GM10248 (cell line): ENCODE data around the gene CHD8.
A peak's percentile ranks its signal among the peaks of the same experiment; 100 is the strongest.

Source experiments
- CTCF ChIA-PET: fragments of 300-600 bp; sonication (Branson Sonifier 250); formaldehyde crosslinking; extraction: SDS; loops from one replicate; lab custom pipeline; 2021; ENCODE audit warnings: antibody characterized with exemption; lab: Yijun Ruan, JAX
- POLR2A ChIA-PET: fragments of 350-650 bp; sonication (Branson Sonifier 250); formaldehyde crosslinking; extraction: SDS; loops from one replicate; lab custom pipeline; 2020; ENCODE audit warnings: antibody characterized with exemption; lab: Yijun Ruan, JAX
- DNase-seq: peaks from one replicate; pipeline ENCODE4 v3.0.0; 2012; ENCODE audit errors: extremely low spot score
- TF ChIP-seq, protein P1 (sequence below): IDR thresholded peaks from 2 replicates; pipeline ENCODE4 v1.5.1; 2012; ENCODE audit warnings: mild to moderate bottlenecking, low read depth; ENCODE audit errors: extremely low read depth, missing control alignments, control extremely low read depth

Gene CHD8

GRCh38 chr14:21455912-21456667 lies at the start of gene CHD8:
Gene CHD8 (minus strand): TSS chr14:21456123. CDS start chr14:21431643, 24,480 bp downstream.
- ChIA-PET CTCF (interaction anchor here (0.7 to 3.7 kb wide), 23 partner anchors 10 to 241 kb away, joined by 3 to 40 read pairs (median 4); partner anchors contain the start of genes METTL3, RAB2B and TOX4), POLR2A (interaction anchor here (0.6 to 1.8 kb wide), 6 partner anchors 11 to 149 kb away, joined by 3 to 22 read pairs (median 3); partner anchors contain the start of gene METTL3)
- TF ChIP-seq, protein P1, sequence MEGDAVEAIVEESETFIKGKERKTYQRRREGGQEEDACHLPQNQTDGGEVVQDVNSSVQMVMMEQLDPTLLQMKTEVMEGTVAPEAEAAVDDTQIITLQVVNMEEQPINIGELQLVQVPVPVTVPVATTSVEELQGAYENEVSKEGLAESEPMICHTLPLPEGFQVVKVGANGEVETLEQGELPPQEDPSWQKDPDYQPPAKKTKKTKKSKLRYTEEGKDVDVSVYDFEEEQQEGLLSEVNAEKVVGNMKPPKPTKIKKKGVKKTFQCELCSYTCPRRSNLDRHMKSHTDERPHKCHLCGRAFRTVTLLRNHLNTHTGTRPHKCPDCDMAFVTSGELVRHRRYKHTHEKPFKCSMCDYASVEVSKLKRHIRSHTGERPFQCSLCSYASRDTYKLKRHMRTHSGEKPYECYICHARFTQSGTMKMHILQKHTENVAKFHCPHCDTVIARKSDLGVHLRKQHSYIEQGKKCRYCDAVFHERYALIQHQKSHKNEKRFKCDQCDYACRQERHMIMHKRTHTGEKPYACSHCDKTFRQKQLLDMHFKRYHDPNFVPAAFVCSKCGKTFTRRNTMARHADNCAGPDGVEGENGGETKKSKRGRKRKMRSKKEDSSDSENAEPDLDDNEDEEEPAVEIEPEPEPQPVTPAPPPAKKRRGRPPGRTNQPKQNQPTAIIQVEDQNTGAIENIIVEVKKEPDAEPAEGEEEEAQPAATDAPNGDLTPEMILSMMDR = peak; percentile 73

DNA sequence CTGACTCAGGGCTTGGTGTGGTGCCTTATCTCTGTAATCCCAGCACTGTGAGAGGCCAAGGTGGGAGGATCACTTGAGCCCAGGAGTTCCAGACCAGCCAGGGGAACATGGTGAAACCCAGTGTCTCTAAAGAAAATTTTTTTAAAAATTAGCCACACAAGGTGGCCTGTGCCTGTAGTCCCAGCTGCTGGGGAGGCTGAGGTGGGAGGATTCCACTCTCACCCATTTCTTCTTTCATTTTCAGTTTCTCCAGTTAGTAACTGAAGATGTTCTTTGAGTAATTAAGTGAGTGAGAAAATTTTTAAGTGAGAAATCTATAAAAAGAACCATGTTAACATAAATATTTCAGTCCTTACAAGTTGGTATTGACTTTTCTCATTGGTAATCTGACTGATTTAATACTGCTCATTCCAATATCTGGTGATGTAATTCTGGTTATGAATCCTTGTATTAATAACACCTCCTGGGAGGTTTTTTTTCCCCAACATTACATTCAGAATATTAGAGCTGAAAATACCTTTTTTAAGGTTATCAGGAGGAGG lies 49.2 kb upstream of the CHD8 start:
- TF ChIP-seq, protein P1 = no peak
- CTCF ChIA-PET = interaction anchor here (0.9 to 1.3 kb wide), 2 partner anchors 13 to 27 kb away, joined by 3 read pairs; no protein-coding TSS in a partner anchor
- POLR2A ChIA-PET = no interaction called here
- peak; percentile 43 for DNase-seq

More at GRCh38 chr14:21455912-21456667, at the start of gene CHD8:
- DNase-seq = peak; percentile 98

DNA sequence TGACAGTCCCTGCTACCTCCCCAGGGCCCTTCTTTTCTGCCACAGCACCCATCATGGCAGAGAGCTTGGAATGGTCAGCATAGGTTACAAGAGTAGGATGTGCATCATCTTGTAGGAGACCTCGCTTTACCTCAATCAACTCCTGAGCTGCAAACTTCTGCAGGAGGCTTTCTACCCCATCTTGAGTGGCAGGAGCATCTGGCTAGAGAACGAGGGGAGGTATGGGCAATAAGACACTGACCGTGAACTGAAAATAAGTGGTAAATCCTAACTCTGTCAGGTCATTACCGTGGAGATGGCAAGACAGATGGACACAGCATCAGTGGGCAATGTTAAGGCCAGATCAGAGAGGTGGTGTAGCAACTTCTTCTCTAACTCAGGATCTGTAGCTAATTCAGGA lies 47.5 kb upstream of the CHD8 start:
- TF ChIP-seq, protein P1 = no peak
- ChIA-PET CTCF (no interaction called here), POLR2A (no interaction called here)
- no peak for DNase-seq

DNA sequence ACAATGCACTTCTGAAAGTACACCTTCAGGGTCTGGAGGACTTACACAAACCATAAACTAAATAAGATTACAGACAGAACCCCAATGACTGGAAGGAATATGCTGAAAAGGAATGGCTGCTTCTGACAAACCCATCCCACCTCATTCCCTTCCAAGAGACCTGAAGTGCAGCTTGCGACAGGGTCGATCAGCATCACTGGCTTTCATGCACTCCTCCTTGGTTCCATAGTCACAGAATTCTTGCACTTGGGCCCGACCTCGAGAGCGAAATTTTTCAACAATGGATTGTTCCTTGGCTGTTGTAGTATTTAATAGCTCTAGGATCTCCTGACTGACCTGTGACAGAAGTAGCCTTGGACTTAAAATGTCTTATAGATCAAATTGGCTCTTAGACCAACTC lies 45.6 kb upstream of the CHD8 start:
- ChIA-PET CTCF (interaction anchor here (1.0 to 6.2 kb wide), 4 partner anchors 13 to 56 kb away, joined by 4 to 80 read pairs (median 8); partner anchors contain the start of gene TOX4), POLR2A (interaction anchor here (1.4 kb wide), 1 partner anchor 9 kb away, joined by 5 read pairs; the partner anchor contains the start of gene METTL3)
- TF ChIP-seq, protein P1 = no peak
- no peak for DNase-seq

DNA sequence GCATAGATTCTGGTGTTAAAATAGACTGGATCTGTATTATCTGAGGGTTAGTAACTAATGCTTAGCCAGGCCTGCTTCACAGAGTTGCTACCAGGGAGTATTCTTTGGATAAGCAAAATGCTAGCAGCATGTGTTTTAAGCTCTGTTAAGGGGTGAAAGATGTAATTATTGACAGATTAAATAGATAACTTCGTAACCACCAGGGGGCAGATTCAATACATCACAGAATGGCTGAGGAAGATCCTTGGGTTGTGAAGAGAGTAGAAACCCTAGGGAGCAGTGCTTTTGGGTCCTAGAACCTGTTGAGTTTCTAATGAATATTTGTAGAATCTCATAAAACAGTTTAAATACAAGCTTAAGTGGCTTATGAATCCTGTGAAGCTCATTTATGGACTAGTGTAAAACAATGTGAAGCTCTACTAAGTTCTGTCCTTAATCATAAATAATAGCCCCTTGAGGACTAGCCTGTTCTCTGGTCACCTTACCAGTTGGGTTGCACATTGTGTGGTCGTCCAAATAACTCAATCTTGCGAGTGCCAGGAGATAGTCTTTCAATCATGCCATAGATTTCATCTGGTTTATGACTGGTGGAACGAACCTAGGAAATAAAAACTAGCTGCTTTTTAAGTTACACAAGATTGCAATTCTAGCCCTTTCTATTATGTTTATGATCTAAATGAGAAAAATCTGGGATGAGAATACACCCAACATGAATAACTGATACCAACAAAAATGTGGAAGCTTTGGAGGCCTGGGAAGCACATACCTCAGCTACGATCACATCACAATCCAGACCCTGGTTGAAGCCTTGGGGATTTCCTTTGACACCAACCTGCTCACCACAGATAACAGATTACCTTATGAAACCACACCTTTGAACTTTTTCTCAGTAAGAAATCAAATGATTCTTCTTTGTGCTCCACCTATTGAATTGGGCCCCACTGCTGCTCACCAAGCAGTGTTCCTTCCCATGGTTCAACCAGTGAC lies 42.9 kb upstream of the CHD8 start:
- CTCF ChIA-PET = interaction anchor here (0.6 to 6.2 kb wide), 29 partner anchors 9 to 162 kb away, joined by 3 to 80 read pairs (median 6); partner anchors contain the start of genes CHD8, METTL3, RAB2B and SALL2
- POLR2A ChIA-PET = interaction anchor here (0.9 kb wide), 1 partner anchor 19 kb away, joined by 3 read pairs; no protein-coding TSS in a partner anchor
- TF ChIP-seq, protein P1 = peak; percentile 35
- peak; percentile 44 for DNase-seq
